GM12874 (cell line): ENCODE measurements around the gene LRRC43.

Experiments used
- CTCF ChIP-seq: IDR thresholded peaks from 2 replicates; pipeline ENCODE4 v1.5.1; 2011; ENCODE audit warnings: low read depth, mild to moderate bottlenecking, control low read depth, low read length, moderate library complexity; ENCODE audit not compliant: insufficient read depth

The LRRC43 gene

GRCh38 chr12:122199484-122200355, 16.8 kb downstream of the LRRC43 start:
- no peak for TF ChIP-seq CTCF

GRCh38 chr12:122200541-122201175, 17.7 kb downstream of the LRRC43 start:
- no peak for TF ChIP-seq CTCF

GRCh38 chr12:122201381-122201780, 18.5 kb downstream of the LRRC43 start:
- no peak for TF ChIP-seq CTCF

GRCh38 chr12:122202017-122202416, 19.1 kb downstream of the LRRC43 start:
- no peak for TF ChIP-seq CTCF

- no peak for TF ChIP-seq CTCF
Measured at GRCh38 chr12:122203301-122204166, 20.6 kb downstream of the LRRC43 start, which contains the start of gene B3GNT4. Gene B3GNT4, plus strand, starts transcription at chr12:122203709. Its CDS starts 910 bp downstream, at chr12:122204619.

GRCh38 chr12:122204167-122205052, 21.5 kb downstream of the LRRC43 start:
- TF ChIP-seq CTCF: no peak
